GM12864 (cell line): ENCODE results near the gene PHF13.

Experiments
- DNase-seq: peaks from one replicate; pipeline ENCODE4 v3.0.0-alpha.2; 2011; ENCODE audit warnings: low read depth
- H3K4me3 ChIP-seq: 2 replicates; pipeline ENCODE4 v1.5.1; 2011; ENCODE audit warnings: mild to moderate bottlenecking, low read depth, low read length, control low read depth
- TF ChIP-seq, protein P1 (sequence below): IDR thresholded peaks from 2 replicates; pipeline ENCODE4 v1.5.1; 2011; ENCODE audit warnings: low read depth, mild to moderate bottlenecking, moderate library complexity, low read length, control low read depth, inconsistent platforms; ENCODE audit errors: missing control alignments

PHF13 gene

DNA sequence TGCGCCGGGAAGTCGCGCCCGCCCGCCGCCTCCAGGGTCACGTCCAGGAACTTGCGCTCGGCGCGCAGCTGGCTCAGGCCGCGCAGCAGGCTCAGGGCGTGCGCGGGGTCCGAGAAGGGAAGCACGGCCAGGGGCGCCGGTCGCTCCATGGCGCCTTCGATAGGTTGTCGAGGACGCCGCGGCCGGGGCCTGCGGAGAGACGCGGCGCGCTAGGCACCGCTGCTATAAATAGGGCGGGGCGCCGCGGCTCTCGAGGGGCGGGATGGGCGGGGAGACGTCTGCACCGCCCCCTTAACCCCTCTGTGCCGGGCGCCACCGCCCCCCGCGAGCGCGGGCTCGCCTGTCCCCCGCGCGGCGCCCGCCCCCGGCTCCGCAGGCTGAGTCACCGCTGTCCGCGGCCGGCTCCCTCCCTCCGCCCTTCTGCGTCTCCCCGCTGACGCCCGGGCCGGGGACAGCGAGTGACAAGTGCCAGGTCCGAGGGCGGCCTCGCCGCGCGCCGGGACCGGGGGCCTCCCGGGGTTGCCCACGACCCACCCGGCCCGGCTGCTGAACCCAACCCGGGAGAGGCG is 10.8 kb upstream of the PHF13 start, which contains the start of gene KLHL21:
KLHL21 (minus strand) TSS at position 201 of the 569 bp plus-strand sequence; CDS start at position 149, 52 bp downstream.
- H3K4me3 ChIP-seq = peak within 1 kb of the TSS; percentile 75
- TF ChIP-seq, protein P1, sequence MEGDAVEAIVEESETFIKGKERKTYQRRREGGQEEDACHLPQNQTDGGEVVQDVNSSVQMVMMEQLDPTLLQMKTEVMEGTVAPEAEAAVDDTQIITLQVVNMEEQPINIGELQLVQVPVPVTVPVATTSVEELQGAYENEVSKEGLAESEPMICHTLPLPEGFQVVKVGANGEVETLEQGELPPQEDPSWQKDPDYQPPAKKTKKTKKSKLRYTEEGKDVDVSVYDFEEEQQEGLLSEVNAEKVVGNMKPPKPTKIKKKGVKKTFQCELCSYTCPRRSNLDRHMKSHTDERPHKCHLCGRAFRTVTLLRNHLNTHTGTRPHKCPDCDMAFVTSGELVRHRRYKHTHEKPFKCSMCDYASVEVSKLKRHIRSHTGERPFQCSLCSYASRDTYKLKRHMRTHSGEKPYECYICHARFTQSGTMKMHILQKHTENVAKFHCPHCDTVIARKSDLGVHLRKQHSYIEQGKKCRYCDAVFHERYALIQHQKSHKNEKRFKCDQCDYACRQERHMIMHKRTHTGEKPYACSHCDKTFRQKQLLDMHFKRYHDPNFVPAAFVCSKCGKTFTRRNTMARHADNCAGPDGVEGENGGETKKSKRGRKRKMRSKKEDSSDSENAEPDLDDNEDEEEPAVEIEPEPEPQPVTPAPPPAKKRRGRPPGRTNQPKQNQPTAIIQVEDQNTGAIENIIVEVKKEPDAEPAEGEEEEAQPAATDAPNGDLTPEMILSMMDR = no peak
- DNase-seq = no peak

DNA sequence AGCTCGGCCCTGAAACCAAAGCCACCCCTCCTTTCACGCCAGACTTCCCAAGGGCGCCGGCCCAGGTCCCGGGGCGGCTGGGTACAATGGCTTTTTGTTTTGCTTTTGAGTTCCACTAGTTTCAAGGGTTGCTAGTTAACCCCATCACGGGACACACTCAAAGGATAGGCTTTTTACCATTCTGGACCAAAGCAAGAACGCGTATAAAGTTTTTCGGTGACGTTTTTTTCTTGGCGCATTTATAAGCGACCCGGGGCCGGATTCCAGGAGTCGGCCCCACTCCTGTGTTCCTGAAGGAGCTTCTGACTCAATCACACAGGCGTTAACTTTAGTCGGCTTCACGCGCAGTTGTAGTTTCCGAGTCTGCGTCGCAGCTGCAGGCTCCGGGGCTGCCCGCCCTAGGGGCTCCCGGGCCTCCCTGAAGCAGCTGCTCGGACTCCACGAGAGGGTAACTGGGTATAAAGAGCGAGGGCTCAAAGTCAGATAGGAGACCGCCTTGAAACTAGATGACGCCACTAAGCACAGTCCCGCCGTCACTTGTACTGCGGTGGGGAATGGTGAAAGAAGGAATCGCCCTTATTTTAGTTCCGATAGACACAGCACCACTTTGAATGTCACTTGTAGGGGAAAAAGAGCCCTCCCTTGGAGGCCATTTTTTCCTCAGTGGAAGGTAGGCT is 10.2 kb upstream of the PHF13 start:
- TF ChIP-seq, protein P1 = no peak
- DNase-seq = no peak
- H3K4me3 ChIP-seq = peak overlapping the region; percentile 75

DNA sequence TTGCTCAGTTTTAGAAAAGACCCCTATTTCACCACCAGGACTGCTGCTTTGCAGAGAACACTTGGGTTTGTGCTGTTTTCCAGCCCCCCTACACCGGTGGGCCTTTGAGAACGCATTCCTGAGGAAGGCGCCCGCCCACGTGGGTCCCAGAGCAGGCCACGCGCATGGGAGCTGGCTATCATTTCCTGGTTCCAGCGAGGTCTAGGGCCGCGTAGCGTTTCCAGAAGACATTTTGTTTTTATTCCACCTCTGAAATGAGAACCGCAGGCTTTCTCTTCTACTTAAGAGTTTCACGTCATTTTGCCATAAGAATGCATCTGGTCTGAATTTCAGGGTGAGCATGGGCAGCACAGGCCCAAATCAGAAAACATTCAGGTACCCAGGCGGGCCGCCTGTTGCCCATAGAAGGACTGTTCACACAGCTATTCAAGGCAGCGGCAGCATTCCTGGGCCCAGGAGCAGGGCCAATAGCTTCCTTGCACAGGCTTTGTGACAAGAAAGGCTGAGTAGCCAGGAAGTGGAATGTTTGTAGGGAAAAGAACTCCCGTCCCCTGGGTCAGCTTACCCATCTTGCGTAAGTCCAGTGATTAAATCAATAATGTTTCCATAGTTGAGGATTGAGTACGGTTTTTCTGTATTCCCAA is 9.5 kb upstream of the PHF13 start:
- TF ChIP-seq, protein P1 = no peak
- DNase-seq = no peak
- peak overlapping the region; percentile 75; the same call in 1 of the 2 replicates for H3K4me3 ChIP-seq

DNA sequence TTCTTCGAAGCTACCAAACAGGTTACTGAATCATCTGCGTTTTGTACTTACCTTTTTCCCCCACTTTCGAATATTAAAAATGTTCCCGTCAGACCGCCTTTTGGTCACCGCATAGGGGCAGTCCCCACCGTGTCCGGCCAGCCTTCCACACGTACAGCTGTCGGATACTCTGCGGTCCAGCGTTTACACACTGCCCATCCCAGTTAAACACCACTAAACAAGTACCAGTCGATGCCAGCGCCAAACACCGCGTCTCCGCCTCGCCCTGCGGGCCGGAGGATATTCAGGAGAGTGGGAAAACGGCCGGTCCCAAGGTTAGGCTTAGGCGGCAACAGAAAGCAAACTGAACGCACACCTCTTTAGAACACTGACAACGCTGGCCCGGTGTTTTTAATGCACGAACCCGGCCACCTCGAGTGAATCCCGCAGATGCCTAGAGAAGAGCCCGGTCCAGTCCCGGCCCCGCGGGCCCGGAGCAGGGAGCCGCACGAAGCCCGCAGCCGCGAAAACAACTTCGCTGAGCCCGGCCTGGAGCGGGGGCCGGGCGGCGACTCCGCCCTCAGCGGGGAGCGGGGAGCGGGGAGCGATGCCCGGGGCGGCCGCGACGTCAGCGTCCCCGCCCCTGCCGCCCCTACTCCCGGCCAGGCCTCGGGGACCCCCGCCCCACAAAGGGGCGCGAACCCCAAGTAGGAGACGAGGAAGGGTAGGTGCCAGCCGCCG is 730 bp upstream of the PHF13 start:
- TF ChIP-seq, protein P1 = no peak
- peak overlapping the region; percentile 61 for H3K4me3 ChIP-seq
- DNase-seq = no peak

DNA sequence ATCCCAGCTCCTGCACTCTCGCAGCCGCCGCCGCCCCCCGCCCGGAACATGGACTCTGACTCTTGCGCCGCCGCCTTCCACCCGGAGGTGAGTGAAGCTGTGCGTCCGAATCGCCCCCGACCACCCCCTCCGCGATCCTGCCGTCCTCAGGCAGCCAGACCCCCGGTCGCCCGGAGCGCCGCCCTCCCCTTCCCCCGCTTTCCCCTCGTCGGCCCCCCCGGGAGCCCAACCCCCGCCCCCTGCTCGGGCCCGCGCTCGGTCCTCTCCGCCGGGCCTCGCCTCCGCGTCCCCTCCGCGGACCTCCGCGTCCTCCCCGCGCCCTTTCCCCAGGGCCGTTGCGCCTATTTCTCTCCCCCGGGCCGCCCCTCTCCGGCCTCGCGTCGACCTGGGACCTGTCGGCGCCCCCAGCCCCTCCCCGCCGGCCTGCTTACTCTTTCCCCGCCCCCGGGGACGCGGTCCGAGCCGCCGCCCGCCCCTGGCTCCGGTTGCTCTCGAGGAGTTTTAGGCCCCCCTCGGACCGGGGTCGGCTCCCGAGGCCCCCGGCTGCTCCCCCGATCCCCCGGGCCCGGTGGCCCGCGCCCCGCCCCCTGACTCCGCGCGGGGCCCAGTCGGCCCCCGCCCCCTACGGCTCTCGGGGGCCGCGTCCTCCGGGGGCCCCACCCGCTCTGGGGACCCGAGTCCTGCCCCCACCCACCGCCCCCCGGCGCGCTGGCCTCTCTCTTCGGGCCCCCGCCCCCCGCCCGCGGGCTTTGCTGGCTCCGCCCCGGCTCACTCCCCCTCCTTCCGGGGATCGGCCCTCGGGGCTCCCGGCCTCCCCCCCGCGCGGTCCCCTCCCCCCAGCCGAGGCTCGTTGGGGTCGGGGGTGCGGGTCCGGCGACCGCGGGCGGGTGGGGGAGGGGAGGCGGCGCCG is 743 bp downstream of the PHF13 start:
- peak overlapping the region; percentile 89 for H3K4me3 ChIP-seq
- TF ChIP-seq, protein P1 = no peak
- no peak for DNase-seq
